Stomach (tissue), 9 donors: ENCODE data around the gene SLC35F3. TPM values are rescaled to one million over a fixed set of nuclear protein-coding genes. Genes with fewer than 3 reads are reported as not detected.

ENCODE experiments used
- DNase-seq, 2 donors: peaks; one replicate each; pipeline versions ENCODE4 v3.0.0 to v3.0.0-alpha.2; 2013 to 2019
- H3K27ac ChIP-seq, 5 donors: fragments of 200-600 bp in 4 of 5; sonication (generic) in 4 of 5; one replicate each; pipeline ENCODE4 v1.5.1; 2013 to 2019; ENCODE audit warnings: mild to moderate bottlenecking in 1 of 5, moderate library complexity in 1 of 5
- H3K27me3 ChIP-seq, 3 donors: fragments of 200-600 bp; sonication (generic); one replicate each; pipeline ENCODE4 v1.5.1; 2017 to 2019; ENCODE audit warnings: mixed run types in 1 of 3
- H3K36me3 ChIP-seq, 4 donors: fragments of 200-600 bp; sonication (generic); 1 replicate in 3 of 4; 2 replicates in 1 of 4; pipeline ENCODE4 v1.5.1; 2016 to 2019
- H3K4me1 ChIP-seq, 4 donors: fragments of 200-600 bp; sonication (generic); one replicate each; pipeline ENCODE4 v1.5.1; 2016 to 2019
- H3K4me3 ChIP-seq, 4 donors: fragments of 200-600 bp; sonication (generic) in 3 of 4; one replicate each; pipeline ENCODE4 v1.5.1; 2016 to 2019; ENCODE audit warnings: mild to moderate bottlenecking in 1 of 4
- H3K9me3 ChIP-seq, 4 donors: fragments of 200-600 bp; sonication (generic); one replicate each; pipeline ENCODE4 v1.5.1; 2016 to 2019
- CTCF ChIP-seq, 7 experiments: fragments of 450-650 bp in 4 of 7; fragments of 200-600 bp in 3 of 7; sonication (generic) in 3 of 7; IDR thresholded peaks; one replicate each; pipeline ENCODE4 v1.5.1; 2016 to 2019; ENCODE audit warnings: antibody characterized with exemption in 7 of 7, control low read depth in 2 of 7, mild to moderate bottlenecking in 1 of 7
- EP300 ChIP-seq: sonication (generic); formaldehyde crosslinking; IDR thresholded peaks from one replicate; pipeline ENCODE4 v1.6.1; 2017; ENCODE audit warnings: antibody characterized with exemption
- POLR2A ChIP-seq, 4 donors: fragments of 450-650 bp; IDR thresholded peaks; one replicate each; pipeline ENCODE4 v1.6.1; 2016; ENCODE audit warnings: antibody characterized with exemption in 4 of 4, control low read depth in 2 of 4, mild to moderate bottlenecking in 1 of 4, moderate library complexity in 1 of 4
- POLR2AphosphoS5 ChIP-seq, 3 donors: sonication (generic); formaldehyde crosslinking; IDR thresholded peaks; one replicate each; pipeline ENCODE4 v1.6.1; 2016; ENCODE audit warnings: antibody characterized with exemption in 3 of 3
- WGBS, 5 donors: extraction: QIAGEN DNeasy Blood & Tissue Kit in 3 of 5; methylation state at CpG; one replicate each; pipeline versions ENCODE4 v1.1.5 to v1.1.7; 2013 to 2018; 5-methylcytosine and 5-hydroxymethylcytosine counted together
- intact Hi-C: fragments of 100-400 bp; cut with DNase I; formaldehyde crosslinking; loops from one replicate; pipeline ENCODE4 v1.15.1; 2023; ENCODE audit warnings: low total_unique reads
- polyA plus RNA-seq, 3 donors: library from polyadenylated mRNA; stranded (reverse); fragments of 200-250 nt; gene quantifications; one replicate each; pipeline ENCODE4 v1.2.3, GENCODE V29; 2013
- total RNA-seq, 5 donors: library from RNA; depleted of rRNA; stranded (reverse); fragments of >200 nt; gene quantifications; one replicate each; pipeline versions ENCODE4 v1.1.0 to v1.2.3, GENCODE V29; 2014 to 2016
- donor health status: healthy with polysubstance abuse.
- donor health status: Bipolar disorder and iron deficiency.
- donor health status: healthy.

SLC35F3 gene
- total and polyA plus RNA-seq, 8 donors = under 0.01 to 1.5 (median 0.59) TPM; not detected in 2

- Histone ChIP-seq H3K27ac (no peak overlapping the region), H3K4me3 (no peak overlapping the region), H3K27me3 (peaks cover 0 to 48% (median 10%) of the 10 kb centered on the region in 3 donors), H3K36me3 (no peaks in the 10 kb centered on the region), H3K4me1 (no peaks in the 10 kb centered on the region), H3K9me3 (no peaks in the 10 kb centered on the region)
- DNase-seq = no peak
- 77 to 84% (median 79%) methylated on average over 13 of the region's 13 CpGs for WGBS, 5 donors
- intact Hi-C loops = no loop called here
- TF ChIP-seq POLR2A (IDR thresholded peaks at IDR 0.05) (no peak), CTCF (IDR thresholded peaks at IDR 0.05) (no peak), EP300 (no peak), POLR2AphosphoS5 (IDR thresholded peaks at IDR 0.05) (no peak)
Observed at GRCh38 chr1:234125714-234126113, 221.2 kb downstream of the SLC35F3 start.

GRCh38 chr1:234127026-234127671 is 222.7 kb downstream of the SLC35F3 start:
- DNase-seq = no peak
- Histone ChIP-seq H3K9me3 (no peaks in the 10 kb centered on the region), H3K27me3 (peaks cover 0 to 48% (median 10%) of the 10 kb centered on the region in 3 donors), H3K36me3 (no peaks in the 10 kb centered on the region), H3K4me3 (no peak overlapping the region), H3K27ac (no peak overlapping the region), H3K4me1 (no peaks in the 10 kb centered on the region)
- WGBS, 5 donors = 47 to 57% (median 51%) methylated on average over 4 of the region's 4 CpGs
- TF ChIP-seq EP300 (no peak), POLR2AphosphoS5 (IDR thresholded peaks at IDR 0.05) (no peak), POLR2A (IDR thresholded peaks at IDR 0.05) (no peak)
- intact Hi-C loops = no loop called here

GRCh38 chr1:234132795-234133194 is 228.3 kb downstream of the SLC35F3 start:
- intact Hi-C loops = no loop called here
- Histone ChIP-seq H3K4me1 (no peaks in the 10 kb centered on the region), H3K27ac (no peak overlapping the region), H3K9me3 (no peaks in the 10 kb centered on the region), H3K36me3 (no peaks in the 10 kb centered on the region), H3K27me3 (peaks cover 0 to 6% (median 0%) of the 10 kb centered on the region in 3 donors), H3K4me3 (no peak overlapping the region)
- 91 to 94% (median 93%) methylated on average over 2 of the region's 2 CpGs for WGBS, 5 donors
- DNase-seq = no peak
- TF ChIP-seq POLR2A (IDR thresholded peaks at IDR 0.05) (no peak), CTCF (IDR thresholded peaks at IDR 0.05) (no peak), EP300 (no peak), POLR2AphosphoS5 (IDR thresholded peaks at IDR 0.05) (no peak)

- DNase-seq = no peak
- TF ChIP-seq CTCF (IDR thresholded peaks at IDR 0.05) = no peak
- no peak for TF ChIP-seq EP300
- no peak for TF ChIP-seq POLR2A (IDR thresholded peaks at IDR 0.05)
- TF ChIP-seq POLR2AphosphoS5 (IDR thresholded peaks at IDR 0.05) = no peak
- intact Hi-C loops = no loop called here
- H3K9me3 ChIP-seq = no peaks in the 10 kb centered on the region
- no peaks in the 10 kb centered on the region for H3K4me1 ChIP-seq
- 80 to 91% (median 85%) methylated on average over 5 of the region's 5 CpGs for WGBS, 5 donors
- no peak overlapping the region for H3K27ac ChIP-seq
- H3K4me3 ChIP-seq = no peak overlapping the region
- H3K27me3 ChIP-seq = no peaks in the 10 kb centered on the region
- H3K36me3 ChIP-seq = no peaks in the 10 kb centered on the region
Observed at GRCh38 chr1:234134878-234135277, 230.4 kb downstream of the SLC35F3 start.

- no peaks in the 10 kb centered on the region for H3K27me3 ChIP-seq
- H3K36me3 ChIP-seq = no peaks in the 10 kb centered on the region
- no peak overlapping the region for H3K4me3 ChIP-seq
- no peak overlapping the region for H3K27ac ChIP-seq
- peak in 1 of 2 donors; percentile 5 for DNase-seq
- no peaks in the 10 kb centered on the region for H3K9me3 ChIP-seq
- no peak for TF ChIP-seq POLR2AphosphoS5 (IDR thresholded peaks at IDR 0.05)
- no peak for TF ChIP-seq CTCF (IDR thresholded peaks at IDR 0.05)
- no peak for TF ChIP-seq EP300
- TF ChIP-seq POLR2A (IDR thresholded peaks at IDR 0.05) = no peak
- intact Hi-C loops = no loop called here
- WGBS, 5 donors = 61 to 67% (median 62%) methylated on average over 4 of the region's 4 CpGs
- H3K4me1 ChIP-seq = no peaks in the 10 kb centered on the region
Observed at GRCh38 chr1:234135501-234135900, 231.0 kb downstream of the SLC35F3 start.
